ENCODE measurements around the gene BABAM2. TPM values are rescaled to one million over a fixed set of nuclear protein-coding genes. Genes with fewer than 3 reads are reported as not detected.

Gene BABAM2
- total RNA-seq, 2 donors from 2014 or later: 53.8 to 66.6 TPM

DNA sequence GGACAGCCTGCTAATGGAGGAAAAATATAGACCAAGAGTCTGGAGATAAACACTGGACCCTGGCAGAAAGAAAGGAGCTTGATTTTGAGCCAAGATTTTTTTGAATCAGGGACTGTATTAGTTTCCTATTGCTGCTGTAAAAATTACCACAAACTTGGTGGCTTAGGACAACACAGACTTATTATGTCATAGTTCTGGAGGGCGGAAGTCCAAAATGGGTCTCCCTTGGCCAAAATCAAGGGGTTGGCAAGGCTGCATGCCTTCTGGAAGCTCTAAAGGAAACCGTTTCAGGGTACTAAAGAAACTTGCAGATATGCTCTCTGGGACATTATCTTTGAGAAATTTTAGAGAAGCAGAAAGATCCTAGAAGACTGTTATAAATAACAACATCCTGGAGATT lies 140.1 kb downstream of the BABAM2 start:
- Mint-ChIP-seq H3K4me3 (no peak overlapping the region), H3K36me3 (peaks cover 16% of the 10 kb centered on the region), H3K4me1 (ENCODE audit: low read depth in 2 of 2) (peaks cover 6 to 17% of the 10 kb centered on the region in 2 donors), H3K9me3 (peaks cover 3% of the 10 kb centered on the region), H3K27ac (no peak overlapping the region), H3K27me3 (no peaks in the 10 kb centered on the region)
- DNase-seq (ENCODE audit: low spot score): no peak
- no peak for ATAC-seq

DNA sequence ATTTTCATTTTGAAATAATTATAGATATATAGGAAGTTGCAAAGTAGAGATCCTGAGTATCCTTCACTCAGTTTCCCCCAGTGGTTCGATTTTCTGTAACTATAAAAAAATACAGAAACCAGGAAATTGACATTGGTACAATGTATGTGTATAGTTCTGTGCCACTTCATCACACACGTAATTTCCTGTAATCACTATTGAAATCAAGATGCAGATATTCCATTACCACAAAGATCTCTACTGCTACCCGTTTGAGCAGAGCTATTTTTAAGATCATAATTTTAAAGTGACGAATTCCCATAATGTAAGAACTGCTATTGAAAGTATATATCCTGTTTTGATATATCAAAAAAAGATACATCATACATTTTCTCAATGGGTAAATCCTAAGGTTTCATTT lies 142.3 kb downstream of the BABAM2 start:
- ATAC-seq: no peak
- Mint-ChIP-seq H3K27me3 (no peaks in the 10 kb centered on the region), H3K36me3 (no peaks in the 10 kb centered on the region), H3K4me1 (ENCODE audit: low read depth in 2 of 2) (peaks cover 0 to 8% of the 10 kb centered on the region in 2 donors), H3K4me3 (no peak overlapping the region), H3K9me3 (no peaks in the 10 kb centered on the region), H3K27ac (no peak overlapping the region)
- DNase-seq (ENCODE audit: low spot score): no peak

DNA sequence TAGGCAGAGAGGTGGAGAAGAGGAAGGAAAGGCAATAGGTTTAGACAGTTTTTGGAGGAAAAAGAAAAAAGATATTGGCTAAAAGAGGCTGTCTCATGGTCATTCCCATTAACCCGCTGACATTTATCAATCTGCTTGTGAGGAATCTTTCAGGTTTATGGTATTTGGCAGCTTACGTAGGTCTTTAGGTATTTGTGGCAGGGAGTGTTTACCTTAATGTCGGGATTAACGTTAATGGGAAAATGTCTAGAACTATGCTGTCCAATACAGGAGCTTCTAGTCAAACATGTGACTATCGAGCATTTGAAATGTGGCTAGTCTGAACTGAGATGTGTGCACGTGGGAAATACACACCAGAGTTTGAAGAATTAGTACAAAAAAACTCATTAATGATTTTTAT lies 144.2 kb downstream of the BABAM2 start:
- no peaks in the 10 kb centered on the region for H3K27me3 Mint-ChIP-seq
- DNase-seq (ENCODE audit: low spot score) (no peak), ATAC-seq (no peak)
- H3K4me3 Mint-ChIP-seq: no peak overlapping the region
- H3K36me3 Mint-ChIP-seq: no peaks in the 10 kb centered on the region
- H3K27ac Mint-ChIP-seq: no peak overlapping the region
- H3K4me1 Mint-ChIP-seq (ENCODE audit: low read depth in 2 of 2): peaks cover 0 to 8% of the 10 kb centered on the region in 2 donors
- no peaks in the 10 kb centered on the region for H3K9me3 Mint-ChIP-seq

DNA sequence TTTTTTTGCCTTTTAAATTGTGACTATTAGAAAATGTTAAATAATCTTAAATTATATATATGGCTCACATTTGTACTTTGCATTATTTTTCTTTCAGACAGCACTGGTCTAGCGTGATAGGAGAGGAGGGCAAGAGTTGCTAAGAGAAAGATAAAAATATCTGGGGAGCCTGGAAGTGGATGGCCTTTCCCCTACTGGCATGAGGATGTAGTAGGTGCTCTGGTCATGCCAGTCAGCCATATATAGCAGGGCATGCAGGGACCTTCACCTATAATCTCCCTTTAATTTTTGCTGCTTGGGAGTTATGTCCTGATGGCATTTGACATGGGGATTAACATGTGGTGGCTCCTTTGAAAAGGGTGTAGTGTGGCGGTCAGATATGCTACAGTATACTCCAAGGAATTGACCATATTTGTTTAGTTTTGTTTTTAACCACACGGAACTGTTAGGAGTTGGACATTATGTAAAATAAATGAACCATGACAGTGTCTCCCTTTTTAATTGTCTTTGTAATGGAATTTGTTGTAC lies 144.7 kb downstream of the BABAM2 start:
- H3K4me1 Mint-ChIP-seq (ENCODE audit: low read depth in 2 of 2): peaks cover 0 to 8% of the 10 kb centered on the region in 2 donors
- H3K27ac Mint-ChIP-seq: no peak overlapping the region
- no peak for DNase-seq (ENCODE audit: low spot score)
- ATAC-seq: no peak
- no peak overlapping the region for H3K4me3 Mint-ChIP-seq
- H3K27me3 Mint-ChIP-seq: no peaks in the 10 kb centered on the region
- H3K9me3 Mint-ChIP-seq: no peaks in the 10 kb centered on the region
- no peaks in the 10 kb centered on the region for H3K36me3 Mint-ChIP-seq

DNA sequence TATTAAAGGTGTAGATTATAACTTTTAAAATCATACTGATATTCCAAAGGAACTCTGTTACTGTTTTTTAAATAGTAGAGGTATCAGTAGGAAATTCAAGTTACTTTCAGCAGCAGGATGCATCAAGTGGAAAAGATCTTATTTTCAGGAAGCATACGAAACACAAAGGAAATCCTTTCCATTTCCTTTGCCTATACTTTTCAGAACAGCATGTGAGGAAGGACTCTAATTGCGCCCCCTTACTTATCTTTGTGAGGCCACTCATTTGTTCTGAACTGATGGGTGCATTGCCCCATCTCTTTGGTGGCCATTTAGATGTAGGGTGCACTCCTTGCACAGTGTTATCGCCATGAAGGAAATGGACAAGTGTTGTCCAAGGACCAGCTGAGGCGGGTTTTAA lies 145.3 kb downstream of the BABAM2 start:
- peaks cover 0 to 8% of the 10 kb centered on the region in 2 donors for H3K4me1 Mint-ChIP-seq (ENCODE audit: low read depth in 2 of 2)
- no peaks in the 10 kb centered on the region for H3K27me3 Mint-ChIP-seq
- H3K36me3 Mint-ChIP-seq: no peaks in the 10 kb centered on the region
- DNase-seq (ENCODE audit: low spot score) (no peak), ATAC-seq (no peak)
- H3K4me3 Mint-ChIP-seq: no peak overlapping the region
- no peaks in the 10 kb centered on the region for H3K9me3 Mint-ChIP-seq
- no peak overlapping the region for H3K27ac Mint-ChIP-seq

DNA sequence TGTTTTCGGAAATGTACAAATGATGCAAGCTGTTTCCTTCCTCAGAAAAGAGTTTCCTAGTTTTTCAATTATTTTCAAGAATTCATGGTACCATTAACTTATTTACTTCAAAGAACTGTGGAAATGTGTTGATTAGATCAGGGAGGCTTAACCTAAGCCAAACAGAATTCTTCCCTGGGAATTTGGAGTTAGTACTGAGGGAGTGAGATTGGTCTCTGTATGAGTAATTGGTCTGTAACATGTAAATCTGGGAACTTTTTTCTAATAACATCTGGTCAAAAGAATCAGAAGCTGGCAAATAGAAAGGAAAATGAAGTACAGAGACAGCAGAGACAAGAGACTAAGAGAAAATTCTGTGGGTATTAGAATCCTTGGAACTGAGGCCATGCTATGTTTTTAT lies 145.8 kb downstream of the BABAM2 start:
- Mint-ChIP-seq H3K9me3 (no peaks in the 10 kb centered on the region), H3K27me3 (no peaks in the 10 kb centered on the region), H3K36me3 (no peaks in the 10 kb centered on the region), H3K4me1 (ENCODE audit: low read depth in 2 of 2) (peaks cover 0 to 8% of the 10 kb centered on the region in 2 donors), H3K4me3 (no peak overlapping the region), H3K27ac (no peak overlapping the region)
- DNase-seq (ENCODE audit: low spot score) (no peak), ATAC-seq (no peak)

DNA sequence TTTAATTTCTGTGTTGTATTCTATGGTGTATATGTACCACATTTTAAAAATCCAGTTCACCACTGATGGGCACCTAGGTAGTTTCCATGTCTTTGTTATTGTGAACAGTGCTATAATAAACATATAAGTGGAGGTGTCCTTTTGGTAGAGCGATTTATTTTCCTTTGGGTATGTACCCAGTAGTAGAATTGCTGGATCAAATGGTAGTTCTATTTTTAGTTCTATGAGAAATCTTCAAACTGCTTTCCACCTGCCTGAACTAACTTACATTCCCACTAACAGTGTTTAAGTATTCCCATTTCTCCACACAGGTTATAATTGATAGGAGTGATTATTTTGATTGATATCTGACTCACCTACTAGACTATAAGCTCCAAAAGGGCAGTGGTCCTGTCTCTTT lies 148.2 kb downstream of the BABAM2 start:
- no peaks in the 10 kb centered on the region for H3K27me3 Mint-ChIP-seq
- no peak overlapping the region for H3K27ac Mint-ChIP-seq
- no peaks in the 10 kb centered on the region for H3K9me3 Mint-ChIP-seq
- no peaks in the 10 kb centered on the region for H3K36me3 Mint-ChIP-seq
- H3K4me1 Mint-ChIP-seq (ENCODE audit: low read depth in 2 of 2): peaks cover 4 to 8% of the 10 kb centered on the region in 2 donors
- no peak overlapping the region for H3K4me3 Mint-ChIP-seq
- no peak for ATAC-seq
- DNase-seq (ENCODE audit: low spot score): no peak

DNA sequence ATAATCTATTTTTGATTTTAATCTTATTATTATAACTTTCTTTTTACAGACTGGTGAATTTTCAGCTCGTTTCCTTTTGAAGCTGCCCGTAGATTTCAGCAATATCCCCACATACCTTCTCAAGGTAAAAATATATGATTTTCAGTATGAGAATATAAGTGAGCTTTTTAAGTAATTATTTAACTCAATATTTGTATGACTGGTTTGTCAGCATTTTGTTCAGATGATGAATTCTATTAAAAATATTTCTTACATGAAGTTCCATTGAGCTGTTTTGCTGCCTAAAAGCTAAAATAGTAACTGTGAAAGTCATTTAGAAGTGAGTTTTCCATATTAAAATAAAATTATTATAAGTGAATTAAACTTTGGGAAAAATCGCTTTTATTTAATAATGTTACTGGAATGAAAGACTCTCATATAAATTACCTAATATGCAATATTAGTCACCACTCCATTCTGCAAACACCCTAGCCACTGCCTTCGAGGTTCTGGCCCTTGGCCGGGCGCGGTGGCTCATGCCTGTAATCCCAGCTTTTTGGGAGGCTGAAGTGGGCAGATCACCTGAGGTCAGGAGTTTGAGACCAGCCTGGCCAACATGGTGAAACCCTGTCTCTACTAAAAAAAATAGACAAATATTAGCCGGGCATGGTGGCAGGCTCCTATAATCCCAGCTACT lies 155.3 kb downstream of the BABAM2 start:
- Mint-ChIP-seq H3K27me3 (no peaks in the 10 kb centered on the region), H3K27ac (no peak overlapping the region), H3K4me1 (ENCODE audit: low read depth in 2 of 2) (peaks cover 8 to 10% of the 10 kb centered on the region in 2 donors), H3K36me3 (peaks cover 5% of the 10 kb centered on the region), H3K9me3 (no peaks in the 10 kb centered on the region), H3K4me3 (no peak overlapping the region)
- ATAC-seq (no peak), DNase-seq (ENCODE audit: low spot score) (no peak)

DNA sequence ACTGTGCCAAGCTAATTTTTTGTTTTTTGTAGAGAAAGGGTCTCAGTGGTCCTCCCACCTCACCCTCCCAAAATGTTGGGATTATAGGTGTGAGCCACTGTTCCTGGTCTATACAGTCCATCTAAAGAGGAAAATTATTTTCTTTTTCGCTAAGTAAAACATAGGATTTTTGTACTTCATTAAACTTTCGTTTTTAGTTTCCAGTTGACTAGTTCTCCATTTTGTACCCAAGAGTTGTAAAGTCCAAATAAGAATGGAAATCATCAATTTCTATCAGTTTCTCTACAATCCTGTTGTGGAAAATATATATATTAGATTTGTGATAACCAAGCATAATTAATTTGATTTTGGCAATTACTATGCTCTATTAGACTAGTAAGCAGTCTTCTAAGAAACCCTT lies 156.4 kb downstream of the BABAM2 start:
- H3K27ac Mint-ChIP-seq: no peak overlapping the region
- H3K9me3 Mint-ChIP-seq: no peaks in the 10 kb centered on the region
- H3K4me1 Mint-ChIP-seq (ENCODE audit: low read depth in 2 of 2): peaks cover 8 to 10% of the 10 kb centered on the region in 2 donors

DNA sequence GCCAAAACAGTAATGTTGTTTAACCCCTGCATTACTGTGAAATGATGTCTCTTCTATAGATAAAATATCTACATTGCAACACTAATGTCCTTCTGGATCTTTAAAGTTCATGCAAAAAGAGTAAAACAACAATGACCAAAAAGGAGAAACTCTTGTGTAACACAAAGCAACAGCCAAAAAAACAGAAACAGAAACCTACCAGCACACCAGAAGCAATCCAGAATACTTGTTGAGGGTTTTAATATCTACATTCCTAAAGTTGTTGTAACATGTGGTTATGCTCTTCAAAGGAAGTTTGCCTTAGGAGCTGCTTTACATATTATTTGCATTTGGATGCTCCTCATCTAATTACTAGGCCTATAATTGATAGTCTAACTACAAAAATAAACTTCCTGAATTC lies 157.2 kb downstream of the BABAM2 start:
- H3K27me3 Mint-ChIP-seq: no peaks in the 10 kb centered on the region
- H3K4me3 Mint-ChIP-seq: peak overlapping the region; percentile 52
- H3K4me1 Mint-ChIP-seq (ENCODE audit: low read depth in 2 of 2): peaks cover 8 to 9% of the 10 kb centered on the region in 2 donors
- DNase-seq (ENCODE audit: low spot score) (no peak), ATAC-seq (no peak)
- H3K27ac Mint-ChIP-seq: peak overlapping the region; percentile 9 to 69
- peaks cover 10% of the 10 kb centered on the region for H3K36me3 Mint-ChIP-seq
- no peaks in the 10 kb centered on the region for H3K9me3 Mint-ChIP-seq

More for the DNA sequence above, 156.4 kb downstream of the BABAM2 start:
- H3K27me3 Mint-ChIP-seq: no peaks in the 10 kb centered on the region
- DNase-seq (ENCODE audit: low spot score) (no peak), ATAC-seq (no peak)
- no peak overlapping the region for H3K4me3 Mint-ChIP-seq
- peaks cover 10% of the 10 kb centered on the region for H3K36me3 Mint-ChIP-seq

DNA sequence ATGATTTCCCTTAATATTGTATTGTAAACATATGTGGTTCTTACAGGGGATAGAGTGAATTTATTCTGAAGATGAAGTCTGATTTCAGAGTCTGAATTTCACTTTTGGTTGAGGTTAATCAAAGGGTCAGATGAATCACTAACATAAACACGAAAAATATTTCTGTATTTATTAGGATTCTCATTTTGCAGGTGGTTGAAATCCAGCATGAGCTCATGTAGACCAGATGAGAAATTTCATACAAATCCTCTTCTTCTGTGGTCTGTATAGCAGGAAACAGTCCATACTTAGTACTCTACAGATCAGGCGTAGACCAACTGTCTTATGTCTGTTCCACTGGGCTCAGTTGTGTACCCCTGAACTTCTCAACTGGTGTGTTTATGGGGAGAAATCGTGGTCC lies 157.8 kb downstream of the BABAM2 start:
- Mint-ChIP-seq H3K4me1 (ENCODE audit: low read depth in 2 of 2) (peaks cover 8 to 9% of the 10 kb centered on the region in 2 donors), H3K27ac (peak overlapping the region; percentile 9 to 69)
- ATAC-seq: no peak

DNA sequence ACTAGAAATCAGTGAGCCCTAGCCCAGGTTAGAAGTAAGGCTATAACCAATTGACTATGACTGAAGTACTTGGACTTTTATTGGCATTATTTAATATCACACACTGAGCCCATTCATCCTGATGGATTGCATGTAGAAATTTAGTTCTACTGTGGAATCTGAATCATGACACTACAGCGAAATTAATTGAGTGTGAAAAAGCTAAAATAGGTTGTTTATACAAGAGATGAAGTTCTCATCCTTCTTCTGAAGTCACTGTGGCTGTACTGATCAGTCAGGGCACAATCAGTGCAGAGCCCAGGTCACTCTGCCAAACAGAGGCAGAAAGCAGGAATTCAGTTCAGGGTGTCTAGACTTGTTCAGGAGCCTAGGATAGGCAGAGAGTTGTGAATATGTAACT lies 158.9 kb downstream of the BABAM2 start:
- ATAC-seq (no peak), DNase-seq (ENCODE audit: low spot score) (no peak)
- no peak overlapping the region for H3K27ac Mint-ChIP-seq
- no peaks in the 10 kb centered on the region for H3K27me3 Mint-ChIP-seq
- H3K4me1 Mint-ChIP-seq (ENCODE audit: low read depth in 2 of 2): peaks cover 8 to 9% of the 10 kb centered on the region in 2 donors
- no peak overlapping the region for H3K4me3 Mint-ChIP-seq
- H3K9me3 Mint-ChIP-seq: no peaks in the 10 kb centered on the region
- H3K36me3 Mint-ChIP-seq: peaks cover 10% of the 10 kb centered on the region

More for the DNA sequence above, 157.8 kb downstream of the BABAM2 start:
- DNase-seq (ENCODE audit: low spot score): no peak
- no peaks in the 10 kb centered on the region for H3K27me3 Mint-ChIP-seq
- H3K9me3 Mint-ChIP-seq: no peaks in the 10 kb centered on the region
- peaks cover 10% of the 10 kb centered on the region for H3K36me3 Mint-ChIP-seq
- H3K4me3 Mint-ChIP-seq: no peak overlapping the region

DNA sequence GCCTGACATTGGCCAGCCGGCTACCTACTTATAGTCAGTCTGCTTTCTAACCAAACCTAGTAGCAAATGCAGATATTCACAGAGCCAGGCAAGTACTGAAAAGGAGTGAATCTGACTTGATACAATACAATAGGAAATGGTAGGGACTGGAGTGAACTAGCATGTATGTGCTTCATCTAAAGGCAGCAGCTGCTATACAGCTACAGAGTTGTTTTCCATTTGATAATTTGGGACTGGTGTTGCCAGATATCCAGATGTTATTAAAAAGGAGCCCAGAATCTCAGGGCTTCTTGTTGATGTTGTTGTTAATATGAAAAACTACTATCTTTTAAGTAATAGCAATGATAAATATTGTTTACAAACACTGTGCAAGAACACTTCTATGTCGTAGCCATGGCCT lies 159.4 kb downstream of the BABAM2 start:
- Mint-ChIP-seq H3K27me3 (no peaks in the 10 kb centered on the region), H3K4me1 (ENCODE audit: low read depth in 2 of 2) (peaks cover 8 to 10% of the 10 kb centered on the region in 2 donors), H3K27ac (no peak overlapping the region), H3K36me3 (peaks cover 10% of the 10 kb centered on the region), H3K9me3 (no peaks in the 10 kb centered on the region), H3K4me3 (no peak overlapping the region)
- ATAC-seq (no peak), DNase-seq (ENCODE audit: low spot score) (no peak)

DNA sequence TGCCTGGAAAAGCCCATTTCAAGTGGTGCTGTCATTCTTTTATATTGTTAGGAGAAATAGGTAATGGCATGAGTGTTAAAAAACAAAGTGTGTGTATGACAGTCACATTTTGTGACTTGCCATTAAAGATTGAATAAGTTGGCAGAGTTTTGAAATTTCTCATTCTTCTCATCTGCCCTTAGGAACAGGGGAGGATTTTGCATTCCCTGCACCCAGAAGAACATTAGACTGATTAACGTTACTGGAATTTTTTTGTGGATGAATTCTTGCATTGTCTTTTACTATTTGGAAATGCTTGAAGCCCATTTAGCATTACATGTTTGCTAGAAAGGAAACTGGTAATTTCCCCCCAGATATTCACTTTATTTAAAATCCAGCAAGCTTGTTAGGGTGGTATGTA lies 162.2 kb downstream of the BABAM2 start:
- Mint-ChIP-seq H3K36me3 (peaks cover 7% of the 10 kb centered on the region), H3K27ac (no peak overlapping the region), H3K9me3 (no peaks in the 10 kb centered on the region), H3K4me3 (no peak overlapping the region), H3K27me3 (no peaks in the 10 kb centered on the region), H3K4me1 (ENCODE audit: low read depth in 2 of 2) (peaks cover 9 to 13% of the 10 kb centered on the region in 2 donors)
- DNase-seq (ENCODE audit: low spot score) (no peak), ATAC-seq (no peak)

DNA sequence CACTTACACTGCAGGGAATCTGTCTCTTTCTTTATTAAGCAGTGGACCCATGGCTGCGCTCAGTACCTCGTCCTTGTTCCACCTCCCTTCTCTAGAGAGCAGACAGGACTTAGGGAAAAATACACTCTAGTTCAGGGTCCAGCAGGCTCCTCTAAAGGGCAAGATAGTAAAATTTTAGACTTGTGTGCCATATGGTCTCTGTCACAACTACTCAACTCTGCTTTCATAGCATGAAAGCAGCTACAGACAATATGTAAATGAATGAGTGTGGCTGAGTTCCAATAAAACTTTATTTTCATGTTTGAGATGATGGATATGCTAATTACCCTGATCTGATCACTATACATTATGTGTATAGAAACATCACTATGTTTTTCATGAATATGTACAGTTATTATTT lies 163.1 kb downstream of the BABAM2 start:
- DNase-seq (ENCODE audit: low spot score) (no peak), ATAC-seq (no peak)
- peaks cover 12% of the 10 kb centered on the region in 2 donors for H3K4me1 Mint-ChIP-seq (ENCODE audit: low read depth in 2 of 2)
- H3K4me3 Mint-ChIP-seq: no peak overlapping the region
- H3K9me3 Mint-ChIP-seq: no peaks in the 10 kb centered on the region
- H3K36me3 Mint-ChIP-seq: peaks cover 6% of the 10 kb centered on the region
- H3K27ac Mint-ChIP-seq: no peak overlapping the region
- H3K27me3 Mint-ChIP-seq: no peaks in the 10 kb centered on the region
